Prostate gland (tissue), 2 donors: ENCODE results near the gene PBX3. TPM values are rescaled to one million over a fixed set of nuclear protein-coding genes. Genes with fewer than 3 reads are reported as not detected.

Source experiments
- DNase-seq: peaks from one replicate; pipeline ENCODE4 v3.0.0-alpha.2; 2019; ENCODE audit warnings: low spot score
- H3K27ac ChIP-seq, 2 donors: fragments of 200-600 bp; sonication (generic); 2 replicates each; pipeline ENCODE4 v1.5.1; 2017 to 2019
- H3K27me3 ChIP-seq: fragments of 200-600 bp; sonication (generic); replicated peaks from 2 replicates; pipeline ENCODE4 v1.5.1; 2019; ENCODE audit not compliant: insufficient read depth
- H3K36me3 ChIP-seq, 2 donors: fragments of 200-600 bp; sonication (generic); 1 replicate in 1 of 2; 2 replicates in 1 of 2; pipeline versions ENCODE4 v1.5.1 to v1.8.1; 2017 to 2019
- H3K4me1 ChIP-seq: fragments of 200-600 bp; sonication (generic); replicated peaks from 2 replicates; pipeline ENCODE4 v1.5.1; 2019
- H3K4me3 ChIP-seq, 2 donors: fragments of 200-600 bp; sonication (generic); 2 replicates each; pipeline ENCODE4 v1.5.1; 2017 to 2019
- H3K9me3 ChIP-seq: fragments of 200-600 bp; sonication (generic); 2 replicates; pipeline ENCODE4 v1.5.1; 2017
- CTCF ChIP-seq, 4 experiments: fragments of 200-600 bp in 2 of 4; fragments of 450-650 bp in 2 of 4; sonication (generic) in 2 of 4; IDR thresholded peaks; 1 replicate in 3 of 4; 2 replicates in 1 of 4; pipeline ENCODE4 v1.5.1; 2016 to 2019; ENCODE audit warnings: antibody characterized with exemption in 4 of 4, mild to moderate bottlenecking in 2 of 4, moderate library complexity in 2 of 4
- POLR2A ChIP-seq: fragments of 450-650 bp; IDR thresholded peaks from one replicate; pipeline ENCODE4 v1.6.1; 2016; ENCODE audit warnings: antibody characterized with exemption, mild to moderate bottlenecking
- POLR2AphosphoS5 ChIP-seq: sonication (generic); formaldehyde crosslinking; IDR thresholded peaks from one replicate; pipeline ENCODE4 v1.6.1; 2017; ENCODE audit warnings: antibody characterized with exemption
- WGBS: methylation state at CpG from one replicate; pipeline ENCODE4 v1.1.5; 2018; 5-methylcytosine and 5-hydroxymethylcytosine counted together
- intact Hi-C: fragments of 100-400 bp; cut with DNase I; formaldehyde crosslinking; loops from one replicate; pipeline ENCODE4 v1.14.2; 2022
- total RNA-seq, 2 donors: library from RNA; depleted of rRNA; stranded (reverse); fragments of >200 nt; gene quantifications; one replicate each; pipeline ENCODE4 v1.1.0, GENCODE V29; 2016

Gene PBX3
- total RNA-seq, 2 donors from 2014 or later, result 48.5 to 77.6 TPM

- WGBS, result 40% methylated on average over 6 of the region's 6 CpGs
- H3K9me3 ChIP-seq, result no peaks in the 10 kb centered on the region
- no peak for DNase-seq
- no peak overlapping the region for H3K4me3 ChIP-seq
- H3K36me3 ChIP-seq, result no peaks in the 10 kb centered on the region
- intact Hi-C loops, result no loop called here
- no peaks in the 10 kb centered on the region for H3K4me1 ChIP-seq
- H3K27me3 ChIP-seq, result no peaks in the 10 kb centered on the region
- H3K27ac ChIP-seq, result no peak overlapping the region
- TF ChIP-seq CTCF (IDR thresholded peaks at IDR 0.05) (no peak), POLR2A (no peak), POLR2AphosphoS5 (no peak)
Observed at GRCh38 chr9:125959951-125960619, 212.9 kb downstream of the PBX3 start.

- Histone ChIP-seq H3K4me1 (no peaks in the 10 kb centered on the region), H3K27me3 (no peaks in the 10 kb centered on the region), H3K4me3 (no peak overlapping the region), H3K9me3 (no peaks in the 10 kb centered on the region), H3K27ac (no peak overlapping the region), H3K36me3 (no peaks in the 10 kb centered on the region)
- no peak for DNase-seq
- intact Hi-C loops, result no loop called here
- WGBS, result 84% methylated on average over 8 of the region's 8 CpGs
- TF ChIP-seq POLR2AphosphoS5 (no peak), CTCF (IDR thresholded peaks at IDR 0.05) (no peak), POLR2A (no peak)
Observed at GRCh38 chr9:125960626-125961025, 213.5 kb downstream of the PBX3 start.

GRCh38 chr9:125961072-125961471 lies 213.9 kb downstream of the PBX3 start:
- intact Hi-C loops, result no loop called here

GRCh38 chr9:125963932-125964331 lies 216.8 kb downstream of the PBX3 start:
- no peak overlapping the region for H3K27ac ChIP-seq
- intact Hi-C loops, result no loop called here
- H3K4me3 ChIP-seq, result no peak overlapping the region
- no peak for DNase-seq
- 86% methylated on average over 2 of the region's 2 CpGs for WGBS
- H3K27me3 ChIP-seq, result no peaks in the 10 kb centered on the region
- H3K4me1 ChIP-seq, result no peaks in the 10 kb centered on the region
- no peaks in the 10 kb centered on the region for H3K9me3 ChIP-seq
- no peaks in the 10 kb centered on the region for H3K36me3 ChIP-seq
- TF ChIP-seq POLR2A (no peak), POLR2AphosphoS5 (no peak), CTCF (IDR thresholded peaks at IDR 0.05) (no peak)

More at GRCh38 chr9:125961072-125961471, 213.9 kb downstream of the PBX3 start:
- TF ChIP-seq POLR2AphosphoS5 (no peak), CTCF (IDR thresholded peaks at IDR 0.05) (no peak), POLR2A (no peak)
- Histone ChIP-seq H3K36me3 (no peaks in the 10 kb centered on the region), H3K27me3 (no peaks in the 10 kb centered on the region), H3K9me3 (no peaks in the 10 kb centered on the region), H3K27ac (no peak overlapping the region), H3K4me3 (no peak overlapping the region), H3K4me1 (no peaks in the 10 kb centered on the region)
- DNase-seq, result no peak
- WGBS, result 65% methylated on average over 7 of the region's 7 CpGs

- DNase-seq, result no peak
- H3K27ac ChIP-seq, result no peak overlapping the region
- no peaks in the 10 kb centered on the region for H3K4me1 ChIP-seq
- WGBS, result 91% methylated on average over 6 of the region's 6 CpGs
- TF ChIP-seq CTCF (IDR thresholded peaks at IDR 0.05) (no peak), POLR2A (no peak), POLR2AphosphoS5 (no peak)
- H3K4me3 ChIP-seq, result no peak overlapping the region
- H3K27me3 ChIP-seq, result no peaks in the 10 kb centered on the region
- intact Hi-C loops, result no loop called here
- H3K36me3 ChIP-seq, result no peaks in the 10 kb centered on the region
- H3K9me3 ChIP-seq, result no peaks in the 10 kb centered on the region
Observed at GRCh38 chr9:125964702-125965225, 217.6 kb downstream of the PBX3 start.
